ENCODE results near the gene SPTSSB.

Gene SPTSSB

GRCh38 chr3:161333696-161334095 is 37.6 kb downstream of the SPTSSB start:
- H2AFZ ChIP-seq (ENCODE audit: low read length), result no peak overlapping the region
- H2BK15ac ChIP-seq (ENCODE audit: low read length), result no peak overlapping the region
- no peaks in the 10 kb centered on the region for H3K27me3 ChIP-seq (ENCODE audit: control insufficient read depth in 3 of 3, insufficient read depth in 3 of 3, low read depth in 1 of 3, low read length in 3 of 3)
- H4K91ac ChIP-seq (ENCODE audit: low read depth, low read length, poor library complexity), result no peak overlapping the region
- H3K23ac ChIP-seq (ENCODE audit: low read depth, low read length, poor library complexity), result no peak overlapping the region
- H2AK5ac ChIP-seq (ENCODE audit: low read depth, low read length), result no peak overlapping the region
- H3K36me3 ChIP-seq (replicated peaks in 1 of 2; ENCODE audit: control insufficient read depth in 2 of 2, insufficient read depth in 2 of 2, low read length in 2 of 2), result no peaks in the 10 kb centered on the region
- no peak overlapping the region for H2BK5ac ChIP-seq (ENCODE audit: low read length)
- no CpG with 5 or more reads among the region's 2 CpGs for WGBS, 2 donors (ENCODE audit: extremely low coverage in 2 of 2, insufficient read length in 2 of 2, insufficient replicate concordance in 1 of 2)
- no peak overlapping the region for H2BK120ac ChIP-seq (ENCODE audit: low read depth, low read length)
- H4K8ac ChIP-seq (ENCODE audit: low read depth, low read length), result no peak overlapping the region
- H3K14ac ChIP-seq (ENCODE audit: low read length), result no peak overlapping the region
- no peak overlapping the region for H3K4me2 ChIP-seq (ENCODE audit: insufficient read depth, low read length, poor library complexity, severe bottlenecking)
- no peak for DNase-seq (ENCODE audit: low spot score)
- no peak overlapping the region for H3K4me3 ChIP-seq (ENCODE audit: low read length in 2 of 2)
- no peak overlapping the region for H3K18ac ChIP-seq (ENCODE audit: low read length)
- no peaks in the 10 kb centered on the region for H3K4me1 ChIP-seq (ENCODE audit: control insufficient read depth in 2 of 2, insufficient read depth in 1 of 2, low read depth in 1 of 2, low read length in 2 of 2)
- H3K9ac ChIP-seq (ENCODE audit: low read depth, low read length, poor library complexity), result no peak overlapping the region
- H2BK12ac ChIP-seq (ENCODE audit: low read length), result no peak overlapping the region
- H3K79me1 ChIP-seq (ENCODE audit: low read depth, low read length), result no peaks in the 10 kb centered on the region
- no peak overlapping the region for H3K4ac ChIP-seq (ENCODE audit: low read length)
- no peaks in the 10 kb centered on the region for H3K9me3 ChIP-seq (replicated peaks in 1 of 2; ENCODE audit: control insufficient read depth in 2 of 2, insufficient read depth in 1 of 2, low read depth in 1 of 2, low read length in 2 of 2)
- H3K27ac ChIP-seq (replicated peaks; ENCODE audit: low read length), result no peak overlapping the region

- no peak overlapping the region for H3K9ac ChIP-seq (ENCODE audit: low read depth, low read length, poor library complexity)
- no peak overlapping the region for H2BK120ac ChIP-seq (ENCODE audit: low read depth, low read length)
- no peak overlapping the region for H3K18ac ChIP-seq (ENCODE audit: low read length)
- H3K27ac ChIP-seq (replicated peaks; ENCODE audit: low read length), result no peak overlapping the region
- no peak overlapping the region for H3K4me2 ChIP-seq (ENCODE audit: insufficient read depth, low read length, poor library complexity, severe bottlenecking)
- no peak overlapping the region for H4K91ac ChIP-seq (ENCODE audit: low read depth, low read length, poor library complexity)
- no peaks in the 10 kb centered on the region for H3K4me1 ChIP-seq (ENCODE audit: control insufficient read depth in 2 of 2, insufficient read depth in 1 of 2, low read depth in 1 of 2, low read length in 2 of 2)
- H3K23ac ChIP-seq (ENCODE audit: low read depth, low read length, poor library complexity), result no peak overlapping the region
- H3K27me3 ChIP-seq (ENCODE audit: control insufficient read depth in 3 of 3, insufficient read depth in 3 of 3, low read depth in 1 of 3, low read length in 3 of 3), result no peaks in the 10 kb centered on the region
- no peak overlapping the region for H2BK5ac ChIP-seq (ENCODE audit: low read length)
- no peak overlapping the region for H2AFZ ChIP-seq (ENCODE audit: low read length)
- no peak overlapping the region for H2BK15ac ChIP-seq (ENCODE audit: low read length)
- WGBS, 2 donors (ENCODE audit: extremely low coverage in 2 of 2, insufficient read length in 2 of 2, insufficient replicate concordance in 1 of 2), result no CpG with 5 or more reads among the region's 1 CpG
- no peak overlapping the region for H4K8ac ChIP-seq (ENCODE audit: low read depth, low read length)
- H2AK5ac ChIP-seq (ENCODE audit: low read depth, low read length), result no peak overlapping the region
- H3K36me3 ChIP-seq (replicated peaks in 1 of 2; ENCODE audit: control insufficient read depth in 2 of 2, insufficient read depth in 2 of 2, low read length in 2 of 2), result no peaks in the 10 kb centered on the region
- no peak overlapping the region for H2BK12ac ChIP-seq (ENCODE audit: low read length)
- no peaks in the 10 kb centered on the region for H3K79me1 ChIP-seq (ENCODE audit: low read depth, low read length)
- DNase-seq (ENCODE audit: low spot score), result no peak
- no peaks in the 10 kb centered on the region for H3K9me3 ChIP-seq (replicated peaks in 1 of 2; ENCODE audit: control insufficient read depth in 2 of 2, insufficient read depth in 1 of 2, low read depth in 1 of 2, low read length in 2 of 2)
- H3K4me3 ChIP-seq (ENCODE audit: low read length in 2 of 2), result no peak overlapping the region
- no peak overlapping the region for H3K4ac ChIP-seq (ENCODE audit: low read length)
- H3K14ac ChIP-seq (ENCODE audit: low read length), result no peak overlapping the region
These were observed 38.5 kb downstream of the SPTSSB start for GRCh38 chr3:161332792-161333191.

DNA sequence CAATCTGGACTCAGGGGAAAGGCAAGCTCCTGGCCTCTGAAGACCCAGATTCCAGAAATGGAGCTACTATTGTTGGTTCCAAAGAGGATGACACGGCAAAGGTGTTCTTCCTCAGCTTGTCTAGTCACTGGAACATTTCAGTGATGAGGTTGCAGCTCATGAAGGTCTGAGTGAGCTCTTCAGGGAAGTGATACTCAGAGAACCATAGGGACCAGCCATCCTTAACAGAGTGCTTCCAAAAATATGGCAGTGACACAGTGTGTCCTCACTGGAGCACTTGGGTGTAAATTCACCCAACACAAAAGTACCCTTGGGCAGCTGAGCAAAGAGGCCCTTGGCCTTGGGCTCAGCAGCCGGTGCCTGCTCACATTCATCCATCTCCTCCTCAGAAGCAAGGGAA is 46.3 kb downstream of the SPTSSB start:
- H3K9me3 ChIP-seq (replicated peaks in 1 of 2; ENCODE audit: control insufficient read depth in 2 of 2, insufficient read depth in 1 of 2, low read depth in 1 of 2, low read length in 2 of 2), result no peaks in the 10 kb centered on the region
- no peak overlapping the region for H2BK120ac ChIP-seq (ENCODE audit: low read depth, low read length)
- no peak overlapping the region for H3K23ac ChIP-seq (ENCODE audit: low read depth, low read length, poor library complexity)
- H3K4ac ChIP-seq (ENCODE audit: low read length), result no peak overlapping the region
- no peak overlapping the region for H3K14ac ChIP-seq (ENCODE audit: low read length)
- no peak overlapping the region for H3K4me2 ChIP-seq (ENCODE audit: insufficient read depth, low read length, poor library complexity, severe bottlenecking)
- H2BK5ac ChIP-seq (ENCODE audit: low read length), result no peak overlapping the region
- H3K9ac ChIP-seq (ENCODE audit: low read depth, low read length, poor library complexity), result no peak overlapping the region
- no peak overlapping the region for H2BK12ac ChIP-seq (ENCODE audit: low read length)
- H3K27ac ChIP-seq (replicated peaks; ENCODE audit: low read length), result no peak overlapping the region
- H4K8ac ChIP-seq (ENCODE audit: low read depth, low read length), result no peak overlapping the region
- H3K27me3 ChIP-seq (ENCODE audit: control insufficient read depth in 3 of 3, insufficient read depth in 3 of 3, low read depth in 1 of 3, low read length in 3 of 3), result no peaks in the 10 kb centered on the region
- H3K36me3 ChIP-seq (replicated peaks in 1 of 2; ENCODE audit: control insufficient read depth in 2 of 2, insufficient read depth in 2 of 2, low read length in 2 of 2), result no peaks in the 10 kb centered on the region
- no peak overlapping the region for H3K18ac ChIP-seq (ENCODE audit: low read length)
- no peak overlapping the region for H3K4me3 ChIP-seq (ENCODE audit: low read length in 2 of 2)
- no peaks in the 10 kb centered on the region for H3K79me1 ChIP-seq (ENCODE audit: low read depth, low read length)
- H2AK5ac ChIP-seq (ENCODE audit: low read depth, low read length), result no peak overlapping the region
- no peak overlapping the region for H2AFZ ChIP-seq (ENCODE audit: low read length)
- WGBS, 2 donors (ENCODE audit: extremely low coverage in 2 of 2, insufficient read length in 2 of 2, insufficient replicate concordance in 1 of 2), result no CpG with 5 or more reads among the region's 2 CpGs
- DNase-seq (ENCODE audit: low spot score), result no peak
- no peak overlapping the region for H2BK15ac ChIP-seq (ENCODE audit: low read length)
- H4K91ac ChIP-seq (ENCODE audit: low read depth, low read length, poor library complexity), result no peak overlapping the region
- no peaks in the 10 kb centered on the region for H3K4me1 ChIP-seq (ENCODE audit: control insufficient read depth in 2 of 2, insufficient read depth in 1 of 2, low read depth in 1 of 2, low read length in 2 of 2)

DNA sequence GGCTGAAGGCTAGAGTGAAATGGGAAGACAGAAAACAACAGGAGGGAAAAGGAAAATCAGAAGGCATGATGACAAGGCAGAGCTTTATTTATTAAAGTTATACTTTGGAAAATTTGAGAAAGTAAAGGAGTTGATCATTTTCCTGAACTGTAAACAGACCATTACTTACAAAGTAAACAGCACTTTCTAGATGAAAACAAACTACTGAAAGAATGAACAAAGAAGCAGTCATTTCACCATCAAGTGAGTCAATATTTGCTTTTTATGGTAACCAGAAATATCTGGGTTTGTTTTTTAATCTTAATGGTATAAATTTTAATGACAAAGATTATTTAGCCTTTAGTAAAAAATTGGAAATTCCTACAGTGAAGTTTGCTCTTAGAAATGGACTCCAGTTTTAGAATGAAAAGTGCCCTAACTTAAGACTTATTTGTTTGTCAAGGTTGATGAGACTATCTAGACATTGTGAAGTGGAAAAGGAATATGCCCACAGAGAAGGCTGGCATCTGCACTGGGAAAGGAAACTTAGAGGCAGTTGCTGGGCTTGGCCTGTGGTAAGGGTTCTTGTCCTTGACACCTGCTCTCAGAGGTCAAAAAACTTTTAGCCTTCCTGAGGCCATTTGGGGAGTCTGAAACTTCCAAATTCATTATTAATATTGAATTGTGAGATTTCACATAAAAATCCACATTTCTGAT is 47.2 kb downstream of the SPTSSB start:
- Histone ChIP-seq H2BK120ac (ENCODE audit: low read depth, low read length) (no peak overlapping the region), H3K18ac (ENCODE audit: low read length) (no peak overlapping the region), H3K4me3 (ENCODE audit: low read length in 2 of 2) (no peak overlapping the region), H3K9me3 (replicated peaks in 1 of 2; ENCODE audit: control insufficient read depth in 2 of 2, insufficient read depth in 1 of 2, low read depth in 1 of 2, low read length in 2 of 2) (no peaks in the 10 kb centered on the region), H3K4me1 (ENCODE audit: control insufficient read depth in 2 of 2, insufficient read depth in 1 of 2, low read depth in 1 of 2, low read length in 2 of 2) (no peaks in the 10 kb centered on the region), H3K27ac (replicated peaks; ENCODE audit: low read length) (no peak overlapping the region), H3K36me3 (replicated peaks in 1 of 2; ENCODE audit: control insufficient read depth in 2 of 2, insufficient read depth in 2 of 2, low read length in 2 of 2) (no peaks in the 10 kb centered on the region), H3K4ac (ENCODE audit: low read length) (no peak overlapping the region), H2BK15ac (ENCODE audit: low read length) (no peak overlapping the region), H2BK5ac (ENCODE audit: low read length) (no peak overlapping the region), H4K8ac (ENCODE audit: low read depth, low read length) (no peak overlapping the region), H4K91ac (ENCODE audit: low read depth, low read length, poor library complexity) (no peak overlapping the region), H2AFZ (ENCODE audit: low read length) (no peak overlapping the region), H3K27me3 (ENCODE audit: control insufficient read depth in 3 of 3, insufficient read depth in 3 of 3, low read depth in 1 of 3, low read length in 3 of 3) (no peaks in the 10 kb centered on the region), H3K4me2 (ENCODE audit: insufficient read depth, low read length, poor library complexity, severe bottlenecking) (no peak overlapping the region), H2AK5ac (ENCODE audit: low read depth, low read length) (no peak overlapping the region), H3K79me1 (ENCODE audit: low read depth, low read length) (no peaks in the 10 kb centered on the region), H3K23ac (ENCODE audit: low read depth, low read length, poor library complexity) (no peak overlapping the region), H3K9ac (ENCODE audit: low read depth, low read length, poor library complexity) (no peak overlapping the region), H3K14ac (ENCODE audit: low read length) (no peak overlapping the region), H2BK12ac (ENCODE audit: low read length) (no peak overlapping the region)
- DNase-seq (ENCODE audit: low spot score), result no peak
